GM23338 (cell line): ENCODE data around the gene PCGF3. TPM values are rescaled to one million over a fixed set of nuclear protein-coding genes. Genes with fewer than 3 reads are reported as not detected.

Experiments
- ATAC-seq: fragments of 200-7000 bp; cut with Tn5 transposase; 3 replicates; pipeline ENCODE4 v1.9.1; 2020
- DNase-seq: peaks from one replicate; pipeline ENCODE4 v3.0.0-alpha.2; 2015; ENCODE audit warnings: low spot score
- H2AFZ ChIP-seq: fragments of 200-600 bp; sonication (generic); 2 replicates; pipeline ENCODE4 v1.8.0; 2016; ENCODE audit warnings: antibody characterized with exemption, mild to moderate bottlenecking, moderate library complexity
- H3F3A ChIP-seq: fragments of 200-600 bp; sonication (generic); replicated peaks from 2 replicates; pipeline ENCODE4 v1.8.0; 2017; ENCODE audit warnings: antibody characterized with exemption, mixed run types, low read depth
- H3K27ac ChIP-seq: fragments of 200-600 bp; sonication (generic); 2 replicates; pipeline ENCODE4 v1.6.1; 2016; ENCODE audit warnings: low read depth
- H3K27me3 ChIP-seq: fragments of 200-600 bp; sonication (generic); 2 replicates; pipeline ENCODE4 v1.8.0; 2016; ENCODE audit warnings: mild to moderate bottlenecking, mixed run types, moderate library complexity; ENCODE audit not compliant: insufficient read depth
- H3K36me3 ChIP-seq: fragments of 200-600 bp; sonication (generic); 2 replicates; pipeline ENCODE4 v1.8.0; 2016; ENCODE audit warnings: mild to moderate bottlenecking; ENCODE audit not compliant: insufficient read depth
- H3K4me1 ChIP-seq: fragments of 200-600 bp; sonication (generic); 2 replicates; pipeline ENCODE4 v1.8.0; 2016; ENCODE audit warnings: mild to moderate bottlenecking, moderate library complexity; ENCODE audit not compliant: insufficient read depth
- H3K4me2 ChIP-seq: fragments of 200-600 bp; sonication (generic); 2 replicates; pipeline ENCODE4 v1.7.1; 2017; ENCODE audit warnings: mixed run types
- H3K4me3 ChIP-seq: fragments of 200-600 bp; sonication (generic); 2 replicates; pipeline ENCODE4 v1.6.1; 2016; ENCODE audit warnings: mixed run types
- H3K79me2 ChIP-seq: fragments of 200-600 bp; sonication (generic); replicated peaks from 2 replicates; pipeline ENCODE4 v1.8.0; 2017; ENCODE audit warnings: mild to moderate bottlenecking; ENCODE audit not compliant: insufficient read depth
- H3K9me2 ChIP-seq: fragments of 200-600 bp; sonication (generic); 2 replicates; pipeline ENCODE4 v1.8.0; 2017; ENCODE audit not compliant: insufficient read depth
- H4K20me1 ChIP-seq: fragments of 200-600 bp; sonication (generic); replicated peaks from 2 replicates; pipeline ENCODE4 v1.8.0; 2017; ENCODE audit warnings: mild to moderate bottlenecking; ENCODE audit not compliant: insufficient read depth
- H3K27ac Mint-ChIP-seq: 2 replicates; pipeline ENCODE4 v1.8.0; 2020; ENCODE audit warnings: inconsistent platforms, mild to moderate bottlenecking, moderate library complexity, mixed read lengths
- H3K27me3 Mint-ChIP-seq: 3 replicates; pipeline ENCODE4 v1.8.0; 2022; ENCODE audit warnings: low read depth, mild to moderate bottlenecking, moderate library complexity, mixed read lengths, inconsistent platforms; ENCODE audit not compliant: insufficient read depth, poor library complexity
- H3K36me3 Mint-ChIP-seq: 3 replicates; pipeline ENCODE4 v1.8.0; 2021; ENCODE audit warnings: low read depth, mild to moderate bottlenecking, inconsistent platforms, moderate library complexity, mixed read lengths
- H3K4me1 Mint-ChIP-seq: 3 replicates; pipeline ENCODE4 v1.8.0; 2020; ENCODE audit warnings: mild to moderate bottlenecking, inconsistent platforms, mixed read lengths
- H3K4me3 Mint-ChIP-seq: 3 replicates; pipeline ENCODE4 v1.8.0; 2021; ENCODE audit warnings: moderate library complexity, mild to moderate bottlenecking, inconsistent platforms, mixed read lengths
- H3K9me3 Mint-ChIP-seq: 3 replicates; pipeline ENCODE4 v1.8.0; 2020; ENCODE audit warnings: moderate library complexity, mild to moderate bottlenecking, inconsistent platforms, mixed read lengths
- CREB1 ChIP-seq: fragments of 250-450 bp; sonication (Bioruptor Pico); IDR thresholded peaks from 2 replicates; pipeline ENCODE4 v1.5.0; 2020; ENCODE audit warnings: low read depth, mild to moderate bottlenecking, moderate library complexity
- EZH2 ChIP-seq: fragments of 200-600 bp; sonication (generic); IDR thresholded peaks from one replicate; pipeline ENCODE4 v1.8.0; 2017; ENCODE audit warnings: antibody characterized with exemption, mild to moderate bottlenecking, low read depth; ENCODE audit not compliant: unreplicated experiment
- EZH2phosphoT487 ChIP-seq: fragments of 200-600 bp; sonication (generic); IDR thresholded peaks from one replicate; pipeline ENCODE4 v1.8.1; 2018; ENCODE audit warnings: antibody characterized with exemption; ENCODE audit not compliant: unreplicated experiment
- JUNB ChIP-seq: IDR thresholded peaks from one replicate; pipeline ENCODE4 v1.6.1; 2016; ENCODE audit warnings: antibody characterized with exemption; ENCODE audit not compliant: unreplicated experiment
- NANOG ChIP-seq: IDR thresholded peaks from 2 replicates; pipeline ENCODE4 v1.6.1; 2016; ENCODE audit warnings: antibody characterized with exemption, borderline replicate concordance
- POLR2AphosphoS5 ChIP-seq: IDR thresholded peaks from 2 replicates; pipeline ENCODE4 v1.6.1; 2016; ENCODE audit warnings: antibody characterized with exemption, low read depth
- STAT1 ChIP-seq: IDR thresholded peaks from one replicate; pipeline ENCODE4 v1.6.1; 2016; ENCODE audit warnings: antibody characterized with exemption; ENCODE audit not compliant: unreplicated experiment
- ZNF114 ChIP-seq: fragments of 250-450 bp; sonication (Bioruptor Pico); IDR thresholded peaks from 2 replicates; pipeline ENCODE4 v1.5.0; 2020; ENCODE audit warnings: mild to moderate bottlenecking, moderate library complexity
- ZNF331 ChIP-seq: fragments of 250-450 bp; sonication (Bioruptor Pico); IDR thresholded peaks from 2 replicates; pipeline ENCODE4 v1.5.0; 2020; ENCODE audit warnings: low read depth, mild to moderate bottlenecking, moderate library complexity
- polyA plus RNA-seq: library from polyadenylated mRNA; unstranded; fragments of >200 nt; fragmentation: Nextera tagmentation; extraction: Ambion mirVana; gene quantifications from 2 replicates; pipeline ENCODE4 v1.2.1, GENCODE V29; 2016
- total RNA-seq: library from RNA; depleted of rRNA; stranded (reverse); fragments of >200 nt; shearing (Covaris generic); gene quantifications from 2 replicates; pipeline ENCODE4 v1.2.3, GENCODE V29; 2014
- TF ChIP-seq, protein P1 (sequence below), 2 experiments: fragments of 200-600 bp in 1 of 2; sonication (generic) in 1 of 2; conservative IDR thresholded peaks; 2 replicates each; pipeline versions ENCODE4 v1.5.1 to v1.6.1; 2016 to 2017; ENCODE audit warnings: antibody characterized with exemption in 2 of 2, low read depth in 2 of 2, mild to moderate bottlenecking in 2 of 2, moderate library complexity in 1 of 2
- TF ChIP-seq, protein P2 (sequence below): fragments of 250-450 bp; sonication (Bioruptor Pico); IDR thresholded peaks from 2 replicates; pipeline ENCODE4 v1.5.0; 2020; ENCODE audit warnings: mild to moderate bottlenecking, moderate library complexity
- TF ChIP-seq, protein P3 (sequence below): IDR thresholded peaks from 2 replicates; pipeline ENCODE4 v1.6.1; 2016; ENCODE audit warnings: antibody characterized with exemption

Gene PCGF3
- total and polyA plus RNA-seq, 2 experiments from 2014 or later, result 33.1 to 49.0 TPM

DNA sequence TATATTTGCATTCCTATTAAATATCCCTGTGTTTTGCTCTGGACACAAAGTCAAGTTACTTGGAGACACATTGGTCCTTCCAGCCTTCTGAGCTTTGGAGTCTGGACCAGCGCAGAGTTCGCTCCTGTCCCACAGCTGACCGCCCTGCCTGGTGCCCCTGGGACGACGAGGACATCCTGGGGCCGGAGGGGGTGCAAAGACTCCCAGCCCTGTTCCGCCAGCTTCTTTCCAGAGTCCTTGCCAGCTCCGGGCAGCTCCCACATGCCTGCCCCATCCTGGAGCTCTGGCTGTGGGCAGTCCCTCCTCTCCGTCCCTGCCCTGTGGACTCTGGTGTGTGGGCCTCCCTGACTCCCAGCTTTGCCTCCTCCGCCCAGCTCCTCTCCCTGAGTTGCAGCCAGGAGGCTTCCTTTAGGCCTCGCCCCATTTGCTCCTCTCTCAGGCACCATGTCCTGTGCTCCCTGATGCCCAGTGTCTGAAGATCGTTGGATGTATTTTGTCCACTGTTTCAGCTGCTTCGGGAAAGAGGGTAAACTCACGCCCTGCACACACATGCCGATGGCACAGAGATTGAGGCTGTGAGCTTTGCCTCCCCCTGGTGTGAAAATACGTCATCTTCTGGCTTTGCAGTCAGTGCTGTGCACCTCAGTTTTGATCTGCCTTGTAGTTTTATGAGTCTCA is 4.9 kb upstream of the PCGF3 start (continued):
- TF ChIP-seq, protein P1, sequence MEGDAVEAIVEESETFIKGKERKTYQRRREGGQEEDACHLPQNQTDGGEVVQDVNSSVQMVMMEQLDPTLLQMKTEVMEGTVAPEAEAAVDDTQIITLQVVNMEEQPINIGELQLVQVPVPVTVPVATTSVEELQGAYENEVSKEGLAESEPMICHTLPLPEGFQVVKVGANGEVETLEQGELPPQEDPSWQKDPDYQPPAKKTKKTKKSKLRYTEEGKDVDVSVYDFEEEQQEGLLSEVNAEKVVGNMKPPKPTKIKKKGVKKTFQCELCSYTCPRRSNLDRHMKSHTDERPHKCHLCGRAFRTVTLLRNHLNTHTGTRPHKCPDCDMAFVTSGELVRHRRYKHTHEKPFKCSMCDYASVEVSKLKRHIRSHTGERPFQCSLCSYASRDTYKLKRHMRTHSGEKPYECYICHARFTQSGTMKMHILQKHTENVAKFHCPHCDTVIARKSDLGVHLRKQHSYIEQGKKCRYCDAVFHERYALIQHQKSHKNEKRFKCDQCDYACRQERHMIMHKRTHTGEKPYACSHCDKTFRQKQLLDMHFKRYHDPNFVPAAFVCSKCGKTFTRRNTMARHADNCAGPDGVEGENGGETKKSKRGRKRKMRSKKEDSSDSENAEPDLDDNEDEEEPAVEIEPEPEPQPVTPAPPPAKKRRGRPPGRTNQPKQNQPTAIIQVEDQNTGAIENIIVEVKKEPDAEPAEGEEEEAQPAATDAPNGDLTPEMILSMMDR (conservative IDR thresholded peaks at IDR 0.05; ENCODE audit: low read depth in 2 of 2), result peak; percentile 28 to 60

DNA sequence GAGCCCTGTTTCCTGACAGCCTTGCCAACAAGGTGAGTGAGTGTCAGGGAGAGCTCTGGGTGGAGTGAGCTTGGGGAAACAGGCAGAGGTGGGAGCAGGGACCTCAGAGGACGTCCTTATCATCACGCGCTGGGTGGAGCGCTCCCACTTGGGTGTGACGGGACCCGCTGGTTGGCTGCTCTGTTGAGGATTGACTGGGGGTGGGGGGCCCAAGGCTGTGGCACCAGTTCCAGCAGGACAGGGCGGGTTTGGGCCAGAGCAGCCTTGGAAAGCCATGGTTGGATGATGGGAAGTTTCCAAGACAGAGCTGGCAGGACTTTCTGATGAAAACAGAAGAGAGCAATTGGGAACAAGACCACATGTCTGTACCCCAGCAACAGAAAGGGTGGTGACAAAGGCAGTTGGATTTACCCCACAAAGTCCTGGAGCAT is 3.0 kb upstream of the PCGF3 start:
- Histone ChIP-seq H2AFZ (no peak overlapping the region), H3K36me3 (no peaks in the 10 kb centered on the region), H3K79me2 (0 out of 2 replicates have a peak, but pooled peaks cover 3% of the 10 kb centered on the region), H3K4me1 (no peaks in the 10 kb centered on the region), H3K9me2 (no peaks in the 10 kb centered on the region), H3K27me3 (peaks cover 6% of the 10 kb centered on the region; the same call in 1 of the 2 replicates), H3K4me3 (no peak overlapping the region), H3K27ac (no peak overlapping the region), H4K20me1 (no peaks in the 10 kb centered on the region), H3K4me2 (no peak overlapping the region), H3F3A (no peaks in the 10 kb centered on the region)
- no peaks in the 10 kb centered on the region for H3K36me3 Mint-ChIP-seq
- H3K4me3 Mint-ChIP-seq, result no peak overlapping the region; the same call in 2 of the 3 replicates
- H3K27ac Mint-ChIP-seq, result no peak overlapping the region
- ATAC-seq (no peak), DNase-seq (no peak)
- H3K27me3 Mint-ChIP-seq, result peaks cover 18% of the 10 kb centered on the region
- no peaks in the 10 kb centered on the region for H3K9me3 Mint-ChIP-seq
- peaks cover 6% of the 10 kb centered on the region; the same call in 1 of the 3 replicates for H3K4me1 Mint-ChIP-seq
- TF ChIP-seq ZNF114, result no peak
- TF ChIP-seq EZH2, result no peak
- no peak for TF ChIP-seq EZH2phosphoT487
- TF ChIP-seq JUNB, result no peak
- TF ChIP-seq STAT1, result no peak
- TF ChIP-seq, protein P2, sequence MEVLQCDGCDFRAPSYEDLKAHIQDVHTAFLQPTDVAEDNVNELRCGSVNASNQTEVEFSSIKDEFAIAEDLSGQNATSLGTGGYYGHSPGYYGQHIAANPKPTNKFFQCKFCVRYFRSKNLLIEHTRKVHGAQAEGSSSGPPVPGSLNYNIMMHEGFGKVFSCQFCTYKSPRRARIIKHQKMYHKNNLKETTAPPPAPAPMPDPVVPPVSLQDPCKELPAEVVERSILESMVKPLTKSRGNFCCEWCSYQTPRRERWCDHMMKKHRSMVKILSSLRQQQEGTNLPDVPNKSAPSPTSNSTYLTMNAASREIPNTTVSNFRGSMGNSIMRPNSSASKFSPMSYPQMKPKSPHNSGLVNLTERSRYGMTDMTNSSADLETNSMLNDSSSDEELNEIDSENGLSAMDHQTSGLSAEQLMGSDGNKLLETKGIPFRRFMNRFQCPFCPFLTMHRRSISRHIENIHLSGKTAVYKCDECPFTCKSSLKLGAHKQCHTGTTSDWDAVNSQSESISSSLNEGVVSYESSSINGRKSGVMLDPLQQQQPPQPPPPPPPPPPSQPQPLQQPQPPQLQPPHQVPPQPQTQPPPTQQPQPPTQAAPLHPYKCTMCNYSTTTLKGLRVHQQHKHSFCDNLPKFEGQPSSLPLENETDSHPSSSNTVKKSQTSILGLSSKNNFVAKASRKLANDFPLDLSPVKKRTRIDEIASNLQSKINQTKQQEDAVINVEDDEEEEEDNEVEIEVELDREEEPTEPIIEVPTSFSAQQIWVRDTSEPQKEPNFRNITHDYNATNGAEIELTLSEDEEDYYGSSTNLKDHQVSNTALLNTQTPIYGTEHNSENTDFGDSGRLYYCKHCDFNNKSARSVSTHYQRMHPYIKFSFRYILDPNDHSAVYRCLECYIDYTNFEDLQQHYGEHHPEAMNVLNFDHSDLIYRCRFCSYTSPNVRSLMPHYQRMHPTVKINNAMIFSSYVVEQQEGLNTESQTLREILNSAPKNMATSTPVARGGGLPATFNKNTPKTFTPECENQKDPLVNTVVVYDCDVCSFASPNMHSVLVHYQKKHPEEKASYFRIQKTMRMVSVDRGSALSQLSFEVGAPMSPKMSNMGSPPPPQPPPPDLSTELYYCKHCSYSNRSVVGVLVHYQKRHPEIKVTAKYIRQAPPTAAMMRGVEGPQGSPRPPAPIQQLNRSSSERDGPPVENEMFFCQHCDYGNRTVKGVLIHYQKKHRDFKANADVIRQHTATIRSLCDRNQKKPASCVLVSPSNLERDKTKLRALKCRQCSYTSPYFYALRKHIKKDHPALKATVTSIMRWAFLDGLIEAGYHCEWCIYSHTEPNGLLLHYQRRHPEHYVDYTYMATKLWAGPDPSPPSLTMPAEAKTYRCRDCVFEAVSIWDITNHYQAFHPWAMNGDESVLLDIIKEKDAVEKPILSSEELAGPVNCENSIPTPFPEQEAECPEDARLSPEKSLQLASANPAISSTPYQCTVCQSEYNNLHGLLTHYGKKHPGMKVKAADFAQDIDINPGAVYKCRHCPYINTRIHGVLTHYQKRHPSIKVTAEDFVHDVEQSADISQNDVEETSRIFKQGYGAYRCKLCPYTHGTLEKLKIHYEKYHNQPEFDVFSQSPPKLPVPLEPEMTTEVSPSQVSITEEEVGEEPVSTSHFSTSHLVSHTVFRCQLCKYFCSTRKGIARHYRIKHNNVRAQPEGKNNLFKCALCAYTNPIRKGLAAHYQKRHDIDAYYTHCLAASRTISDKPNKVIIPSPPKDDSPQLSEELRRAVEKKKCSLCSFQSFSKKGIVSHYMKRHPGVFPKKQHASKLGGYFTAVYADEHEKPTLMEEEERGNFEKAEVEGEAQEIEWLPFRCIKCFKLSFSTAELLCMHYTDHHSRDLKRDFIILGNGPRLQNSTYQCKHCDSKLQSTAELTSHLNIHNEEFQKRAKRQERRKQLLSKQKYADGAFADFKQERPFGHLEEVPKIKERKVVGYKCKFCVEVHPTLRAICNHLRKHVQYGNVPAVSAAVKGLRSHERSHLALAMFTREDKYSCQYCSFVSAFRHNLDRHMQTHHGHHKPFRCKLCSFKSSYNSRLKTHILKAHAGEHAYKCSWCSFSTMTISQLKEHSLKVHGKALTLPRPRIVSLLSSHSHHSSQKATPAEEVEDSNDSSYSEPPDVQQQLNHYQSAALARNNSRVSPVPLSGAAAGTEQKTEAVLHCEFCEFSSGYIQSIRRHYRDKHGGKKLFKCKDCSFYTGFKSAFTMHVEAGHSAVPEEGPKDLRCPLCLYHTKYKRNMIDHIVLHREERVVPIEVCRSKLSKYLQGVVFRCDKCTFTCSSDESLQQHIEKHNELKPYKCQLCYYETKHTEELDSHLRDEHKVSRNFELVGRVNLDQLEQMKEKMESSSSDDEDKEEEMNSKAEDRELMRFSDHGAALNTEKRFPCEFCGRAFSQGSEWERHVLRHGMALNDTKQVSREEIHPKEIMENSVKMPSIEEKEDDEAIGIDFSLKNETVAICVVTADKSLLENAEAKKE (CRISPR knock-in tag), result no peak
- TF ChIP-seq, protein P3, sequence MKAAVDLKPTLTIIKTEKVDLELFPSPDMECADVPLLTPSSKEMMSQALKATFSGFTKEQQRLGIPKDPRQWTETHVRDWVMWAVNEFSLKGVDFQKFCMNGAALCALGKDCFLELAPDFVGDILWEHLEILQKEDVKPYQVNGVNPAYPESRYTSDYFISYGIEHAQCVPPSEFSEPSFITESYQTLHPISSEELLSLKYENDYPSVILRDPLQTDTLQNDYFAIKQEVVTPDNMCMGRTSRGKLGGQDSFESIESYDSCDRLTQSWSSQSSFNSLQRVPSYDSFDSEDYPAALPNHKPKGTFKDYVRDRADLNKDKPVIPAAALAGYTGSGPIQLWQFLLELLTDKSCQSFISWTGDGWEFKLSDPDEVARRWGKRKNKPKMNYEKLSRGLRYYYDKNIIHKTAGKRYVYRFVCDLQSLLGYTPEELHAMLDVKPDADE, result no peak
- TF ChIP-seq NANOG, result no peak
- TF ChIP-seq POLR2AphosphoS5, result no peak
- TF ChIP-seq, protein P1 (conservative IDR thresholded peaks at IDR 0.05; ENCODE audit: low read depth in 2 of 2), result no peak
- no peak for TF ChIP-seq CREB1 (CRISPR knock-in tag)
- no peak for TF ChIP-seq ZNF331
